Suprapubic skin (tissue), 4 donors: ENCODE measurements around the gene TIGD6.

ENCODE experiments used
- EP300 ChIP-seq: sonication (generic); formaldehyde crosslinking; IDR thresholded peaks from one replicate; pipeline ENCODE4 v1.6.1; 2017; ENCODE audit warnings: antibody characterized with exemption
- POLR2A ChIP-seq, 2 donors: fragments of 450-650 bp; IDR thresholded peaks; one replicate each; pipeline ENCODE4 v1.6.1; 2017; ENCODE audit warnings: antibody characterized with exemption in 2 of 2, mild to moderate bottlenecking in 2 of 2, moderate library complexity in 2 of 2
- POLR2AphosphoS5 ChIP-seq, 3 donors: sonication (generic); formaldehyde crosslinking; IDR thresholded peaks; one replicate each; pipeline ENCODE4 v1.6.1; 2017; ENCODE audit warnings: antibody characterized with exemption in 3 of 3
- TF ChIP-seq, protein P1 (sequence below), 2 donors: fragments of 200-600 bp in 1 of 2; fragments of 450-650 bp in 1 of 2; sonication (generic) in 1 of 2; IDR thresholded peaks; one replicate each; pipeline ENCODE4 v1.5.1; 2016 to 2019; ENCODE audit warnings: antibody characterized with exemption in 2 of 2, mild to moderate bottlenecking in 1 of 2, moderate library complexity in 1 of 2

- TF ChIP-seq, protein P1, sequence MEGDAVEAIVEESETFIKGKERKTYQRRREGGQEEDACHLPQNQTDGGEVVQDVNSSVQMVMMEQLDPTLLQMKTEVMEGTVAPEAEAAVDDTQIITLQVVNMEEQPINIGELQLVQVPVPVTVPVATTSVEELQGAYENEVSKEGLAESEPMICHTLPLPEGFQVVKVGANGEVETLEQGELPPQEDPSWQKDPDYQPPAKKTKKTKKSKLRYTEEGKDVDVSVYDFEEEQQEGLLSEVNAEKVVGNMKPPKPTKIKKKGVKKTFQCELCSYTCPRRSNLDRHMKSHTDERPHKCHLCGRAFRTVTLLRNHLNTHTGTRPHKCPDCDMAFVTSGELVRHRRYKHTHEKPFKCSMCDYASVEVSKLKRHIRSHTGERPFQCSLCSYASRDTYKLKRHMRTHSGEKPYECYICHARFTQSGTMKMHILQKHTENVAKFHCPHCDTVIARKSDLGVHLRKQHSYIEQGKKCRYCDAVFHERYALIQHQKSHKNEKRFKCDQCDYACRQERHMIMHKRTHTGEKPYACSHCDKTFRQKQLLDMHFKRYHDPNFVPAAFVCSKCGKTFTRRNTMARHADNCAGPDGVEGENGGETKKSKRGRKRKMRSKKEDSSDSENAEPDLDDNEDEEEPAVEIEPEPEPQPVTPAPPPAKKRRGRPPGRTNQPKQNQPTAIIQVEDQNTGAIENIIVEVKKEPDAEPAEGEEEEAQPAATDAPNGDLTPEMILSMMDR (IDR thresholded peaks at IDR 0.05) = no peak
- TF ChIP-seq EP300 (no peak), POLR2A (IDR thresholded peaks at IDR 0.05) (no peak), POLR2AphosphoS5 (IDR thresholded peaks at IDR 0.05) (no peak)
Observed at GRCh38 chr5:149993471-149993870, 7.0 kb downstream of the TIGD6 start.
